GM12878 (cell line): ENCODE data around the gene FCHSD2. TPM values are rescaled to one million over a fixed set of nuclear protein-coding genes. Genes with fewer than 3 reads are reported as not detected.

Source experiments
- ATAC-seq: fragments of 200-7000 bp; cut with Tn5 transposase; 3 replicates; pipeline ENCODE4 v1.9.1; 2020; ENCODE audit warnings: mild to moderate bottlenecking, moderate library complexity
- BruUV-seq: library from RNA; stranded (reverse); fragments of 400-500 nt; replicated peaks from 2 replicates; lab custom pipeline; 2021; lab: Mats Ljungman, UMichigan
- CTCF ChIA-PET: fragments of 300-600 bp; sonication (Branson Sonifier 250); formaldehyde crosslinking; extraction: SDS; loops from one replicate; lab custom pipeline; 2021; ENCODE audit warnings: inconsistent platforms; lab: Yijun Ruan, JAX
- POLR2A ChIA-PET: fragments of 350-600 bp; formaldehyde crosslinking; extraction: SDS; loops from one replicate; lab custom pipeline; 2021; ENCODE audit warnings: inconsistent platforms; lab: Charles Lee
- RAD21 ChIA-PET: fragments of 300-600 bp; sonication (Branson Sonifier 250); formaldehyde crosslinking; loops from one replicate; lab custom pipeline; 2023; ENCODE audit warnings: antibody characterized with exemption; ENCODE audit not compliant: unreplicated experiment; lab: Charles Lee
- SMC1A ChIA-PET: fragments of 300-600 bp; sonication (Branson Sonifier 250); formaldehyde crosslinking; loops from one replicate; lab custom pipeline; 2023; ENCODE audit not compliant: unreplicated experiment, uncharacterized antibody; lab: Charles Lee
- DNase-seq: peaks from one replicate; pipeline ENCODE4 v3.0.0-alpha.2; 2011; ENCODE audit warnings: low read depth, low spot score
- FAIRE-seq: peaks from 3 replicates; lab custom pipeline; 2011; peaks lifted over from hg19 to GRCh38; lab: Jason Lieb, UNC
- H2AFZ ChIP-seq: 2 replicates; pipeline ENCODE4 v1.6.0; 2011; ENCODE audit warnings: low read depth, low read length, control low read depth; ENCODE audit not compliant: control insufficient read depth
- H3K27ac ChIP-seq: 2 replicates; pipeline ENCODE4 v1.5.1; 2011; ENCODE audit warnings: control low read depth; ENCODE audit not compliant: control insufficient read depth, insufficient read depth
- H3K27me3 ChIP-seq, 2 experiments: replicated peaks in 1 of 2; 2 replicates each; pipeline versions ENCODE4 v1.6.0 to v1.6.1; 2011; ENCODE audit warnings: low read length in 1 of 2; ENCODE audit not compliant: control insufficient read depth in 2 of 2, insufficient read depth in 2 of 2
- H3K36me3 ChIP-seq, 2 experiments: 2 replicates each; pipeline ENCODE4 v1.5.1; 2011; ENCODE audit warnings: low read length in 1 of 2; ENCODE audit not compliant: control insufficient read depth in 2 of 2, insufficient read depth in 2 of 2
- H3K4me1 ChIP-seq: 2 replicates; pipeline ENCODE4 v1.6.1; 2011; ENCODE audit warnings: mild to moderate bottlenecking, low read length, moderate library complexity, mixed read lengths; ENCODE audit not compliant: control insufficient read depth, insufficient read depth
- H3K4me2 ChIP-seq: 2 replicates; pipeline ENCODE4 v1.6.0; 2011; ENCODE audit warnings: control low read depth; ENCODE audit not compliant: control insufficient read depth, insufficient read depth
- H3K4me3 ChIP-seq: fragments of 200-600 bp; sonication (generic); 2 replicates; pipeline ENCODE4 v1.5.1; 2016
- H3K79me2 ChIP-seq: 2 replicates; pipeline ENCODE4 v1.6.0; 2011; ENCODE audit warnings: low read length; ENCODE audit not compliant: control insufficient read depth, insufficient read depth
- H3K9ac ChIP-seq: 2 replicates; pipeline ENCODE4 v1.8.0; 2011; ENCODE audit warnings: low read length, control low read depth, mixed read lengths; ENCODE audit not compliant: control insufficient read depth, insufficient read depth
- H3K9me3 ChIP-seq: replicated peaks from 3 replicates; pipeline ENCODE4 v1.5.1; 2011; ENCODE audit warnings: mild to moderate bottlenecking, low read length; ENCODE audit not compliant: control insufficient read depth, insufficient read depth
- H4K20me1 ChIP-seq: 2 replicates; pipeline ENCODE4 v1.6.0; 2011; ENCODE audit not compliant: control insufficient read depth, insufficient read depth
- ATF7 ChIP-seq: fragments of 450-650 bp; IDR thresholded peaks from 2 replicates; pipeline ENCODE4 v1.6.1; 2016; ENCODE audit warnings: low read depth, mild to moderate bottlenecking
- BACH1 ChIP-seq: fragments of 450-650 bp; IDR thresholded peaks from 2 replicates; pipeline ENCODE4 v1.6.1; 2017; ENCODE audit warnings: mild to moderate bottlenecking, borderline replicate concordance
- FOS ChIP-seq: IDR thresholded peaks from 3 replicates; pipeline ENCODE4 v1.6.1; 2011; ENCODE audit warnings: borderline replicate concordance; ENCODE audit not compliant: insufficient read length; ENCODE audit errors: extremely low read depth
- HDGF ChIP-seq: fragments of 450-650 bp; IDR thresholded peaks from 2 replicates; pipeline ENCODE4 v1.6.1; 2016; ENCODE audit warnings: antibody characterized with exemption
- MEF2B ChIP-seq: fragments of 450-650 bp; IDR thresholded peaks from 2 replicates; pipeline ENCODE4 v1.6.1; 2018; ENCODE audit warnings: mild to moderate bottlenecking, moderate library complexity; ENCODE audit not compliant: partially characterized antibody, poor library complexity, severe bottlenecking
- NFYB ChIP-seq: IDR thresholded peaks from 2 replicates; pipeline ENCODE4 v1.6.1; 2011; ENCODE audit warnings: low read depth, mild to moderate bottlenecking, low read length, improper control_type of control experiment, moderate library complexity; ENCODE audit not compliant: insufficient read depth
- POLR2AphosphoS2 ChIP-seq: IDR thresholded peaks from 2 replicates; pipeline ENCODE4 v1.6.1; 2011; ENCODE audit warnings: low read depth, mild to moderate bottlenecking, low read length, improper control_type of control experiment, moderate library complexity
- RELA ChIP-seq: fragments of 450-650 bp; IDR thresholded peaks from 2 replicates; pipeline ENCODE4 v1.8.0; 2014; ENCODE audit warnings: borderline replicate concordance; ENCODE audit not compliant: partially characterized antibody
- SIX5 ChIP-seq: IDR thresholded peaks from 2 replicates; pipeline ENCODE4 v1.6.1; 2011; ENCODE audit warnings: mild to moderate bottlenecking, low read depth, low read length, moderate library complexity; ENCODE audit not compliant: severe bottlenecking
- SMAD1 ChIP-seq: fragments of 450-650 bp; IDR thresholded peaks from 2 replicates; pipeline ENCODE4 v1.6.1; 2018; ENCODE audit warnings: mild to moderate bottlenecking, low read depth; ENCODE audit not compliant: partially characterized antibody
- ZBTB4 ChIP-seq: fragments of 450-650 bp; formaldehyde crosslinking; IDR thresholded peaks from 2 replicates; pipeline ENCODE4 v1.4.0; 2022; ENCODE audit warnings: mild to moderate bottlenecking, moderate library complexity
- ZNF622 ChIP-seq: fragments of 450-650 bp; IDR thresholded peaks from 2 replicates; pipeline ENCODE4 v1.6.1; 2017; ENCODE audit warnings: mild to moderate bottlenecking, inconsistent platforms
- ZNF687 ChIP-seq: fragments of 450-650 bp; IDR thresholded peaks from 2 replicates; pipeline ENCODE4 v1.6.1; 2017; ENCODE audit warnings: mild to moderate bottlenecking, moderate library complexity
- WGBS: methylation state at CpG from one replicate; pipeline ENCODE4 v1.1.6; 2016; ENCODE audit warnings: low lambda C conversion rate; ENCODE audit not compliant: insufficient replicate concordance, insufficient coverage; ENCODE audit errors: missing lambda C conversion rate; 5-methylcytosine and 5-hydroxymethylcytosine counted together
- in situ Hi-C: fragments of 300-500 bp; cut with MboI; formaldehyde crosslinking; loops from 9 replicates; pipeline ENCODE4 v1.14.3; 2018; ENCODE audit warnings: mixed read lengths
- intact Hi-C: fragments of 100-400 bp; cut with micrococcal nuclease; formaldehyde crosslinking; loops from one replicate; pipeline ENCODE4 v1.14.2; 2022; ENCODE audit not compliant: unreplicated experiment
- polyA plus RNA-seq, 11 experiments: library from polyadenylated mRNA; depleted of rRNA in 4 of 11; unstranded in 6 of 11; stranded (reverse) in 5 of 11; fragments of >200 nt; fragmentation: Nextera tagmentation in 4 of 11; fragmentation: Illumina TruSeq in 1 of 11; extraction: Ambion mirVana in 4 of 11; extraction: Trizol in 1 of 11; gene quantifications; 1 replicate in 1 of 11; 2 replicates in 10 of 11; pipeline versions ENCODE4 v1.2.1 to v1.2.3, GENCODE V29; 2011 to 2016; ENCODE audit warnings: inconsistent platforms in 2 of 11, missing spikeins in 2 of 11, low read depth in 1 of 11
- total RNA-seq, 4 experiments: library from RNA; depleted of rRNA in 3 of 4; stranded (reverse); fragments of >200 nt in 3 of 4; fragmentation: Illumina TruSeq in 1 of 4; extraction: Trizol in 1 of 4; gene quantifications; 2 replicates each; pipeline versions ENCODE4 v1.2.1 to v1.2.3, GENCODE V29; 2013 to 2021

The FCHSD2 gene
- total and polyA plus RNA-seq, 10 of the 15 experiments (the other 5 are each of a cell fraction or from before 2014, with no cell fraction given): 13.2 to 89.8 (median 47.8) TPM

- no peak overlapping the region for H2AFZ ChIP-seq
- ChIA-PET POLR2A (interaction anchor here (1.0 to 18.6 kb wide), 2 partner anchors 16 to 30 kb away, joined by 8 to 384 read pairs; no protein-coding TSS in a partner anchor), CTCF (interaction anchor here (1.1 to 8.9 kb wide), 6 partner anchors 8 to 352 kb away, joined by 3 to 98 read pairs (median 4); partner anchors contain the start of gene STARD10), RAD21 (interaction anchor here (0.6 to 22.1 kb wide), 6 partner anchors 10 to 331 kb away, joined by 3 to 441 read pairs (median 4); no protein-coding TSS in a partner anchor), SMC1A (interaction anchor here (1.2 to 37.3 kb wide), 3 partner anchors 13 to 415 kb away, joined by 4 to 926 read pairs (median 4); no protein-coding TSS in a partner anchor)
- no peak overlapping the region for H3K9ac ChIP-seq
- FAIRE-seq (no peak), DNase-seq (no peak), ATAC-seq (no peak)
- H3K36me3 ChIP-seq: no peaks in the 10 kb centered on the region
- no peak overlapping the region for H3K4me3 ChIP-seq
- no TSS peak for BruUV-seq
- H3K27ac ChIP-seq: peak overlapping the region; percentile 80; the same call in 1 of the 2 replicates
- TF ChIP-seq ATF7 (no peak), ZNF622 (no peak), MEF2B (no peak), ZNF687 (no peak), SIX5 (no peak), HDGF (no peak; the same call in 1 of the 2 replicates), NFYB (no peak), SMAD1 (no peak), POLR2AphosphoS2 (no peak), RELA (no peak), FOS (no peak), ZBTB4 (CRISPR knock-in tag) (no peak), BACH1 (no peak)
- WGBS: 99% methylated on average over 6 of the region's 6 CpGs
- in situ Hi-C loops: no loop called here
- intact Hi-C loops: no loop called here
- H3K9me3 ChIP-seq: no peaks in the 10 kb centered on the region
- peaks cover 16% of the 10 kb centered on the region for H3K79me2 ChIP-seq
- H3K27me3 ChIP-seq: no peaks in the 10 kb centered on the region
- no peaks in the 10 kb centered on the region for H4K20me1 ChIP-seq
- peaks cover 70% of the 10 kb centered on the region for H3K4me1 ChIP-seq
- no peak overlapping the region for H3K4me2 ChIP-seq
Measured at GRCh38 chr11:73145986-73146575, 4.0 kb upstream of the FCHSD2 start.
